GM19099 (cell line): ENCODE measurements around the gene FSIP1.

Experiments
- POLR2A ChIP-seq: IDR thresholded peaks from 3 replicates; pipeline ENCODE4 v1.6.1; 2011; ENCODE audit warnings: low read depth; ENCODE audit not compliant: insufficient read length; ENCODE audit errors: extremely low read depth

FSIP1 gene

GRCh38 chr15:39581793-39582285, 200.8 kb downstream of the FSIP1 start:
- TF ChIP-seq POLR2A: no peak

DNA sequence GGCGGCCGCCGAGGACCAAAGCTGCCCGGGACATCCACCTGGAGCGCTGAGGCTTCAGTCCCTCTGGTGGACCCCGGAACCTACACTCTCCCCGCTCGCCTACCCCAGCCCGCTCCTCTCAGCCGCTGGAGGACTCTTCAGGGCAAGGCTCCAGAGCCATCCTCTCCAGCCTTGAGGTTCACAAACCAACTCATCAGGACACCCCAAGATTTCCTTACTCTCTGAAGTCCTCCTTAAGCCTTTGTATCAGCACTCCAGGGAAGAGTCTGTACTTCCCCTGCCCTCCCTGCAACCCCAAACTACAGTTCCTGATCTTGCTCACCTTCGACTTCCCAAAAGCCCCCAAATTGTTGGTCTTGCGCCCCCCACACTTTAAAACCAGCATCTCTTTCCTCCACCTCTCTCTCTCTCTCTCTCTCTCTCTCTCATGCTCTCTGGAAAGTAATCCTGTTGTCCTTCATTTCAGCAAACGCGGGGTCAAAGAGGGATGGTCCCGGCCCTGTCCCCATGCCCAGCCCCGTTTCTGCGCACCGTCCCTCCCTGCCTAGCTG, 201.3 kb downstream of the FSIP1 start:
- no peak for TF ChIP-seq POLR2A

DNA sequence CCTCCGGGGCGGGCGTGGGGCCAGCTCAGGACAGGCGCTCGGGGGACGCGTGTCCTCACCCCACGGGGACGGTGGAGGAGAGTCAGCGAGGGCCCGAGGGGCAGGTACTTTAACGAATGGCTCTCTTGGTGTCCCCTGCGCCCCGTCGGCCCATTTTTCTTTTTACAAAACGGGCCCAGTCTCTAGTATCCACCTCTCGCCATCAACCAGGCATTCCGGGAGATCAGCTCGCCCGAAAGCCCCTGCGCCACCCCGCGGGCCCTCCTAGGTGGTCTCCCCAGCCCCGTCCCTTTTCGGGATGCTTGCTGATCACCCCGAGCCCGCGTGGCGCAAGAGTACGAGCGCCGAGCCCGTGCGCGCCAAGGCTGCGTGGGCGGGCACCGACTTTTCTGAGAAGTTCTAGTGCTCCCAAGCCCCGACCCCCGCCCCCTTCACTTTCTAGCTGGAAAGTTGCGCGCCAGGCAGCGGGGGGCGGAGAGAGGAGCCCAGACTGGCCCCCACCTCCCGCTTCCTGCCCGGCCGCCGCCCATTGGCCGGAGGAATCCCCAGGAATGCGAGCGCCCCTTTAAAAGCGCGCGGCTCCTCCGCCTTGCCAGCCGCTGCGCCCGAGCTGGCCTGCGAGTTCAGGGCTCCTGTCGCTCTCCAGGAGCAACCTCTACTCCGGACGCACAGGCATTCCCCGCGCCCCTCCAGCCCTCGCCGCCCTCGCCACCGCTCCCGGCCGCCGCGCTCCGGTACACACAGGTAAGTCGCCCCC, 202.0 kb downstream of the FSIP1 start, which contains the start of gene THBS1:
Gene THBS1 (plus strand): TSS at position 595 of the 757 bp plus-strand sequence. CDS start 779 bp downstream, outside the sequence.
- no peak for TF ChIP-seq POLR2A

- TF ChIP-seq POLR2A: no peak
Measured at GRCh38 chr15:39580117-39580484, 202.5 kb downstream of the FSIP1 start.

GRCh38 chr15:39579487-39580116, 203.0 kb downstream of the FSIP1 start:
- TF ChIP-seq POLR2A: no peak

- no peak for TF ChIP-seq POLR2A
Measured at GRCh38 chr15:39578851-39579486, 203.7 kb downstream of the FSIP1 start.

DNA sequence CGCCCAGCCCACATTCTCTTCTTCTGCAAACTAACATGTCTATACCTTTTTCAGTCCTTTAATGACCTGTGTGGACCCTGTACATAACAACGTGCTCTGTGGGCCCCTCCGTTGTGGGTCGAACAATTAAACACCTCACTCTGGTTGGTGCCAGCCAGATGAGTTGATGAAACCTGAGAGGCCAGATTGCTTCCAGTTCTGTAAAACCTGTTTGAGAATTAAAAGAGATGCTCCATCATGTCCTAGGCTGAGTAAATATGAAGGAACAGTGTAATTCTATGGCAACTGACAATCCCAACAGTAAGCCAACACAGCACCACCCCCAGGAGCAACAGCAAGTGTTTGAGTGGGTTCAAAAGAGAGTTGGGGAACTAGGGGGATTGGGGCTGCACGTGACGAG, 207.5 kb downstream of the FSIP1 start:
- no peak for TF ChIP-seq POLR2A

DNA sequence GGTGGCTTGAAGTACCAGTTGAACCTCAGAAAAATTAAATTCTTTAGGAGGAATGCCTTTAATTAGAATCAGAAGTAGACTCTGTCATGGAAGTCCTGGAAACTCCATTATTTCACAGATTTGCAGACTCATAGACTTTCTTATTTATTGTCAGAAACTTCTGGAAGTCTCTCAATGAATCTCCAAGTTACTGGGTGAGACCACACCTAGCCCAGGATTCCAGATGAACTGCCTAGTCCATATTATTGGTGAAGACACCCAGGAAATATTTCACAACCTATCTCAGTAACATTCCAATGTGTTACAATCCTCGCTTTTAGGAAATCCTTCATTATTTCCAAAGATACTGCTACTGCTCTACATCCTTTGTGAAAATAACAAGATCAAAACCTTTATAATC, 208.2 kb downstream of the FSIP1 start:
- TF ChIP-seq POLR2A: no peak

- TF ChIP-seq POLR2A: no peak
Measured at GRCh38 chr15:39573844-39574243, 208.8 kb downstream of the FSIP1 start.

DNA sequence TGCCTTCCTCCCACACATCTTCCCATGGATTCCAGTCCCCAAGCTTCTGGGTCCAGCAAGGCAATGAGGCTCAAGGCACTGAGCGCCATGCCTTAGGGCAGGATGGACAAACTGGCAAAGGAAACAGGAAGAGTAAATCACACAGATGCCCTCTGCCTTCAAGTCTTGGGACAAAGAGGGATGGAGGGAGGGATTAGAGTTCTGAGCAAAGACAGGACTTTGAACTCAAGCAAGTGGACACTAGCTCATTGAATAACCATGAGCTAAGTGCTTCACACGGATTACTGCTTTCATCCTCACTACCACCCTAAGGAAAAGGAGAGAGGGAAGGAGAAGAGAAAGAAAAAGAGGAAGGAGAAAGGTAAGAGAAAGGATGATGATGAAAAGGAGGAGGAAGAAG, 209.4 kb downstream of the FSIP1 start:
- no peak for TF ChIP-seq POLR2A

DNA sequence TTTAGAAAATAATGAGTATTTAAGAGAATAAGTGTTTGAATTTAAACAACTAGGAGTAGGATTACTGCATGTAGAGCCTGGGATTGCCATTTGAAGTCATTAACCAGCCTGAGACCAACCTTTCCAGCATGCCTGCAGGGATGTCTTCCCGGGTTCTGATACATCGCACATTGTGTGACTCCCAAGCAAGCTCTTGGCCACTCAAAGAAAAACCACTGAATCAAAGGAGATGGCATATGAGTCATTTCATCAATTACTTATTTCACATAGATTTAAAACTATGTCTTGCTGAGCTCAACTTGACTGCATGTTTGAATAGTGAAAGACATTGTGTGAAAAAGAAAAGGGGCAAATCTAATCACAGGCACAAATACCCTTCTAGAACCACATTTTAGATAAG, 216.8 kb downstream of the FSIP1 start:
- no peak for TF ChIP-seq POLR2A

DNA sequence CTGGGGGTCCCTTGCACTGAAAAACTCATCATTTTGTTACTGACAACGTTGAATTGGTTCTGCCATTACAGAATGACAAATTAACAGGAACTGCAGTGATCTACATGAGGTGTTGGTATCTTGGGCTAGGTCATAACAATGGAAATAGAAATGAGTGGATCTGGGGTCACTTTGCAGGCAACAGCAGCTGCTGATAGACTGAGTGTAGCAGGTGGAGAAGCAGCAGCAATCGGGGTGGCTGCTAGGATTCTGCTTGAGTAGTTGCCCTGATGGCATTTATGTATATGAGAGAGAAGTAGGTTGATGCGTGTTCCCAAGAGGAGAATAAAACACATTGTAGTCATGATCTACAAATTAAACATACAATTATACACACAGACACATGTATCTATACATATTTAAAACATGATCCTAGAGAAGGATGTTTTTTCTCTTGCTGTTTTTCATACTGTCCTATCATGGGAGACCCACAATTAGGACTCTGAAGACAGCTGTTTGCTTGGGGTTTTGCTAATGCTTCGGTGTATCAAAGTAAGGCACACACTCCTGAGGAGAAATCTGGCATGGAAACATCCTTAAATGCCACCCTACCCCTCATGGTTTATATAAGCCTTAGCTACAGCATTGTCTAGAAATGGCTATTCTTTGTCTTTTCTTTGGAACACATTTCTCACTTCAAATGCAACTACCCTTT, 217.5 kb downstream of the FSIP1 start:
- TF ChIP-seq POLR2A: no peak

- no peak for TF ChIP-seq POLR2A
Measured at GRCh38 chr15:39558421-39558820, 224.2 kb downstream of the FSIP1 start.

- no peak for TF ChIP-seq POLR2A
Measured at GRCh38 chr15:39556461-39556860, 226.2 kb downstream of the FSIP1 start.

DNA sequence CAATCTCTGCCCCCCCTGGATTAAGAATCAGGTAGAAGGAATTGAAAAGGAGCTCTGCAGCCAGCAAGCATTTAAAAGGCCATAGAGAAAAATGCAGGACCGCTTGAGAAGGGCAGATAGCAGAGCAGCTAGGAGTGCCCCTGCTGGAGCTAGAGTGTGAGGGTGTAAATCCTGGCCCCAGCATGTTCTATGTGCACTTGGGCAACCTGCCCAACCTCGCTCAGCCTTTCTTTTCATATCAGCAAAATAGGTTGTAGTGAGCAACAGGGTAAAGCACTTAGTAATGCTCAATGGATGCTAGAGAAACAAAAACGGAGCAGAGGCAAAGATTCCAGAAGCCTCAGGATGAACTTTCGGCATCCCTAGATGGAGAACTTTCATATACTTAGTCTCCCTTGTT, 226.8 kb downstream of the FSIP1 start:
- TF ChIP-seq POLR2A: no peak
